Ovary (tissue), 9 donors: ENCODE results near the gene CST3. TPM values are rescaled to one million over a fixed set of nuclear protein-coding genes. Genes with fewer than 3 reads are reported as not detected.
"Not testable (repeated sequence)": the region's sequence is repeated elsewhere in the genome, so short reads cannot be mapped to it uniquely, and the experiment has no call there.

Source experiments
- DNase-seq, 5 donors: peaks; one replicate each; pipeline ENCODE4 v3.0.0-alpha.2; 2019 to 2020
- H3K27ac ChIP-seq, 2 donors: fragments of 200-600 bp; one replicate each; pipeline versions ENCODE4 v1.5.1 to v1.8.0; 2019 to 2022
- H3K27me3 ChIP-seq: fragments of 200-600 bp; one replicate; pipeline ENCODE4 v1.8.0; 2022
- H3K36me3 ChIP-seq: fragments of 200-600 bp; sonication (generic); one replicate; pipeline ENCODE4 v1.5.1; 2019
- H3K4me1 ChIP-seq: one replicate; pipeline ENCODE4 v1.8.1; 2013; ENCODE audit warnings: mild to moderate bottlenecking, moderate library complexity; ENCODE audit not compliant: insufficient read depth
- H3K4me3 ChIP-seq: fragments of 200-600 bp; sonication (generic); one replicate; pipeline ENCODE4 v1.5.1; 2017
- H3K9me3 ChIP-seq, 2 donors: fragments of 200-600 bp in 1 of 2; sonication (generic) in 1 of 2; one replicate each; pipeline versions ENCODE4 v1.5.1 to v1.8.1; 2013 to 2019; ENCODE audit warnings: mild to moderate bottlenecking in 1 of 2, moderate library complexity in 1 of 2
- EP300 ChIP-seq: sonication (generic); formaldehyde crosslinking; IDR thresholded peaks from one replicate; pipeline ENCODE4 v1.6.1; 2017; ENCODE audit warnings: antibody characterized with exemption
- POLR2A ChIP-seq: fragments of 450-650 bp; IDR thresholded peaks from one replicate; pipeline ENCODE4 v1.6.1; 2017; ENCODE audit warnings: antibody characterized with exemption, mild to moderate bottlenecking, moderate library complexity
- WGBS, 3 donors: extraction: QIAGEN DNeasy Blood & Tissue Kit in 1 of 3; methylation state at CpG; one replicate each; pipeline versions ENCODE4 v1.1.5 to v1.1.7; 2013 to 2017; 5-methylcytosine and 5-hydroxymethylcytosine counted together
- intact Hi-C, 4 donors: fragments of 100-400 bp; cut with DNase I; formaldehyde crosslinking; loops; one replicate each; pipeline versions ENCODE4 v1.11.0 to v1.15.1; 2022 to 2023
- polyA plus RNA-seq, 2 donors: library from polyadenylated mRNA; stranded (reverse); fragments of 200-250 nt in 1 of 2; fragments of 350-450 nt in 1 of 2; fragmentation: Illumina TruSeq in 1 of 2; extraction: RNeasy Lipid Tissue Mini Kit (QIAGEN cat#74804) in 1 of 2; gene quantifications; one replicate each; pipeline ENCODE4 v1.2.3, GENCODE V29; 2013 to 2014
- total RNA-seq, 7 donors: library from RNA; depleted of rRNA in 2 of 7; stranded (reverse); fragments of >200 nt in 2 of 7; fragmentation: NEBNext Ultra II Directional in 3 of 7; extraction: Animal tissue kit (Norgen Biotek cat#: 25700) in 3 of 7; gene quantifications; one replicate each; pipeline versions ENCODE4 v1.1.0 to v1.2.4, GENCODE V29; 2016 to 2023
- TF ChIP-seq, protein P1 (sequence below), 3 donors: fragments of 450-650 bp in 2 of 3; fragments of 200-600 bp in 1 of 3; IDR thresholded peaks; one replicate each; pipeline versions ENCODE4 v1.5.1 to v1.8.0; 2016 to 2022; ENCODE audit warnings: antibody characterized with exemption in 3 of 3, mild to moderate bottlenecking in 1 of 3
- donor health status: DM: no; HTN: no; CAD: no; lungs with moderate emphysema.
- donor health status: DM: no; HTN: no; CAD: no.
- donor health status: Bipolar disorder and iron deficiency.
- donor health status: DM: yes; HTN: yes; CAD: no.
- donor health status: DM: no; HTN: no; CAD: no.
- donor health status: DM: yes; HTN: yes; CAD: no.

The CST3 gene
- total and polyA plus RNA-seq, 9 donors, result 317 to 889 (median 404) TPM

GRCh38 chr20:23659989-23660837, 22.5 kb upstream of the CST3 start:
- H3K27me3 ChIP-seq, result no peaks in the 10 kb centered on the region
- intact Hi-C loops, result no loop called here
- no peak overlapping the region for H3K27ac ChIP-seq
- DNase-seq, result no peak
- H3K36me3 ChIP-seq, result no peaks in the 10 kb centered on the region
- H3K4me1 ChIP-seq, result peaks cover 8% of the 10 kb centered on the region
- no peaks in the 10 kb centered on the region for H3K9me3 ChIP-seq
- WGBS, 3 donors, result 26 to 31% (median 29%) methylated on average over 8 of the region's 8 CpGs
- H3K4me3 ChIP-seq, result no peak overlapping the region
- TF ChIP-seq POLR2A (no peak), EP300 (no peak)
- TF ChIP-seq, protein P1, sequence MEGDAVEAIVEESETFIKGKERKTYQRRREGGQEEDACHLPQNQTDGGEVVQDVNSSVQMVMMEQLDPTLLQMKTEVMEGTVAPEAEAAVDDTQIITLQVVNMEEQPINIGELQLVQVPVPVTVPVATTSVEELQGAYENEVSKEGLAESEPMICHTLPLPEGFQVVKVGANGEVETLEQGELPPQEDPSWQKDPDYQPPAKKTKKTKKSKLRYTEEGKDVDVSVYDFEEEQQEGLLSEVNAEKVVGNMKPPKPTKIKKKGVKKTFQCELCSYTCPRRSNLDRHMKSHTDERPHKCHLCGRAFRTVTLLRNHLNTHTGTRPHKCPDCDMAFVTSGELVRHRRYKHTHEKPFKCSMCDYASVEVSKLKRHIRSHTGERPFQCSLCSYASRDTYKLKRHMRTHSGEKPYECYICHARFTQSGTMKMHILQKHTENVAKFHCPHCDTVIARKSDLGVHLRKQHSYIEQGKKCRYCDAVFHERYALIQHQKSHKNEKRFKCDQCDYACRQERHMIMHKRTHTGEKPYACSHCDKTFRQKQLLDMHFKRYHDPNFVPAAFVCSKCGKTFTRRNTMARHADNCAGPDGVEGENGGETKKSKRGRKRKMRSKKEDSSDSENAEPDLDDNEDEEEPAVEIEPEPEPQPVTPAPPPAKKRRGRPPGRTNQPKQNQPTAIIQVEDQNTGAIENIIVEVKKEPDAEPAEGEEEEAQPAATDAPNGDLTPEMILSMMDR (IDR thresholded peaks at IDR 0.05), result no peak

DNA sequence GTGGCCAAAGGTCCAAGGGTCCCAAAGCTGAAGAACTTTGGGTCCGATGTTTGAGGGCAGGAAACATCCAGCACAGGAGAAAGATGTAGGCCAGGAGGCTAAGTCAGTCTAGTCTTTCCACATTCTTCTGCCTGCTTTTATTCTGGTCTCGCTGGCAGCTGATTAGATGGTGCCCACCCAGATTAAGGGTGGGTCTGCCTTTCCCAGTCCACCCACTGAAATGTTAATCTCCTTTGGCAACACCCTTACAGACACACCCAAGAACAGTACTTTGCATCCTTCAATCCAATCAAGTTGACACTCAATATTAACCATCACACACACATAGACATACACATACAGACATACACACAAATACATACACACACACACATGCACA, 21.8 kb upstream of the CST3 start:
- WGBS, 3 donors, result 95 to 98% (median 95%) methylated on average over 2 of the region's 2 CpGs
- H3K27me3 ChIP-seq, DNase-seq, intact Hi-C loops, H3K36me3 ChIP-seq, H3K4me1 ChIP-seq, H3K9me3 ChIP-seq, H3K27ac ChIP-seq, H3K4me3 ChIP-seq: not testable (repeated sequence)

DNA sequence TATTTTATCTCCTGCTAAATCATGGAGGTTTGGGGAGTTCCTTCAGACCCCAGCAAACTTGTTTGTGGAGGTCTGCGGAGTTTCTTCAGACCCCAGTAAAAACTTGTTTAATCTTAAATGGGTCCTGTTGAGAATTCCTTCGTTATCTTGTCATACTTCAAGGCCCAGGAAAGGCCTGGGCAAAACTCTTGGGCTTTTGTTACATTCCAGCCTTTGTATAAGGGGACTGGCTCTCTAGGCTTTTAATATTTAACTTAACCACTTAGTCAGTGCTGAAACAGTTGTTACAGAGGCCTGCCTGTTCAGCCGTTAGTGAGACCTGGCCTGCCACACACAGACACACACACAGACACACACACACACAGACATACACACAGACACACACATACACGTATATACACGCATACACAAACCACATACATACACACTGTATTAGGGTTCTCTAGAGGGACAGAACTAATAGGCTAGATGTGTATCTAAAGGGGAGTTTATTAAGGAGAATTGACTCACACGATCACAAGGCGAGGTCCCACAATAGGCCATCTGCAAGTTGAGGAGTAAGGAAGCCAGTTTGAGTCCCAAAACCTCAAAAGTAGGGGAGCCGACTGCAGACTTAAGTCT, 21.3 kb upstream of the CST3 start:
- H3K4me3 ChIP-seq, result no peak overlapping the region
- intact Hi-C loops, result no loop called here
- TF ChIP-seq POLR2A, result no peak
- TF ChIP-seq EP300, result no peak
- TF ChIP-seq, protein P1 (IDR thresholded peaks at IDR 0.05), result no peak
- H3K4me1 ChIP-seq, result peaks cover 8% of the 10 kb centered on the region
- 85 to 88% (median 86%) methylated on average over 8 of the region's 8 CpGs for WGBS, 3 donors
- no peak overlapping the region for H3K27ac ChIP-seq
- no peak for DNase-seq
- no peaks in the 10 kb centered on the region for H3K36me3 ChIP-seq
- no peaks in the 10 kb centered on the region for H3K9me3 ChIP-seq
- no peaks in the 10 kb centered on the region for H3K27me3 ChIP-seq

DNA sequence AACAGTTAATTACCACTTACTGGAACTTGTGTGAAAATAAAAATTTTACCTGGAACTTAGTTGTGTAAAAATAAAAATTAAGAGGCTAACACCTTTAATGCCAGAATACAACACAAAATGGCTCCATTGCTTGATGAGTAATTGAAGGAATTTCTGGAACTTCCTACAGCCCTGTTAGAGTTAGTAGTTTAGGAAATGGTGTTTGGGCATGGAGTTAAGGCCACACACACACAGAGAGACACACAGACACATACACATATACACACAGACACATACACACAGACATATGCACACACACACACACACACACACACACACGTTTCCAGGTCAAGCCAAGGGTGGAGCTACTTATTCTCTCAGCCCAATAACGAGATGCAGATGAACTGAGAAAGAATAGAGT, 20.6 kb upstream of the CST3 start:
- no peak overlapping the region for H3K4me3 ChIP-seq
- H3K27ac ChIP-seq, result no peak overlapping the region
- no peak for DNase-seq
- no peaks in the 10 kb centered on the region for H3K27me3 ChIP-seq
- peaks cover 8% of the 10 kb centered on the region for H3K4me1 ChIP-seq
- H3K36me3 ChIP-seq, result no peaks in the 10 kb centered on the region
- TF ChIP-seq, protein P1 (IDR thresholded peaks at IDR 0.05), result no peak
- TF ChIP-seq POLR2A, result no peak
- TF ChIP-seq EP300, result no peak
- H3K9me3 ChIP-seq, result no peaks in the 10 kb centered on the region
- intact Hi-C loops, result no loop called here
- 67 to 80% (median 69%) methylated on average over 2 of the region's 2 CpGs for WGBS, 3 donors

DNA sequence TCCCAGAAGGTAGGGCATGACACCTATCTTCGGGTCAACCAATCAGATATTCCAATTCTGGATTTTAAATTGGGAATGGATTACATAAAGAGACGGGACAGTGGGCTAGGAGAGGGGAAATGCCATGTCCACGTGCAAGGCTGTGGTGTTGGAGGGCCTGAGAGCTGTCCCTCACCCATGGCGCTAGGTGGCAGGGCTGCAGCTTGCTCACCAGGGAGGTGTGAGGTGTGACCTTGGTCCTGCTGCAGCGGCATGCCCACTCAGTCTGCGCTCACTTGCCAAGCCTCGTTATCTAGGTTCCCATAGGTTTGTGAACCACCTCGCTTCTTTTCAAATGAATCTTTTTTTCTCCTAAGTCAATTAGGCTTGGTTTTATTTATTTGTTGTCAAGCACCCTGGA, 19.4 kb upstream of the CST3 start:
- no peak for DNase-seq
- Histone ChIP-seq H3K27ac (no peak overlapping the region), H3K4me1 (peaks cover 8% of the 10 kb centered on the region), H3K36me3 (no peaks in the 10 kb centered on the region), H3K4me3 (no peak overlapping the region), H3K9me3 (no peaks in the 10 kb centered on the region), H3K27me3 (no peaks in the 10 kb centered on the region)
- WGBS, 3 donors, result 74 to 85% (median 79%) methylated on average over 8 of the region's 8 CpGs
- TF ChIP-seq POLR2A (no peak), EP300 (no peak)
- TF ChIP-seq, protein P1 (IDR thresholded peaks at IDR 0.05), result no peak
- intact Hi-C loops, result no loop called here
